Calu3 (cell line): ENCODE data around the gene MS4A5. TPM values are rescaled to one million over a fixed set of nuclear protein-coding genes. Genes with fewer than 3 reads are reported as not detected.

Experiments used
- Bru-seq: library from RNA; stranded (reverse); fragments of 400-500 nt; gene quantifications from one replicate; lab custom pipeline; 2021; lab: Mats Ljungman, UMichigan
- BruChase-seq, 2 experiments: library from RNA; stranded (reverse); fragments of 400-500 nt; gene quantifications; one replicate each; lab custom pipeline; 2021; lab: Mats Ljungman, UMichigan
- BruUV-seq: library from RNA; stranded (reverse); fragments of 400-500 nt; replicated peaks from 2 replicates; lab custom pipeline; 2021; lab: Mats Ljungman, UMichigan
- CTCF ChIA-PET: fragments of 300-600 bp; sonication (Branson Sonifier 250); formaldehyde crosslinking; loops from one replicate; lab custom pipeline; 2022; ENCODE audit warnings: antibody characterized with exemption; lab: Charles Lee
- DNase-seq: peaks from one replicate; pipeline ENCODE4 v3.0.0; 2022
- H3K27ac Mint-ChIP-seq: one replicate; pipeline ENCODE4 v1.8.0; 2022; ENCODE audit warnings: mixed read lengths; ENCODE audit not compliant: unreplicated experiment
- H3K27me3 Mint-ChIP-seq: one replicate; pipeline ENCODE4 v1.8.0; 2022; ENCODE audit warnings: mixed read lengths; ENCODE audit not compliant: unreplicated experiment
- H3K36me3 Mint-ChIP-seq: one replicate; pipeline ENCODE4 v1.8.0; 2022; ENCODE audit warnings: mild to moderate bottlenecking, moderate library complexity, mixed read lengths; ENCODE audit not compliant: insufficient read depth, unreplicated experiment
- H3K4me1 Mint-ChIP-seq: one replicate; pipeline ENCODE4 v1.8.0; 2022; ENCODE audit warnings: mild to moderate bottlenecking, low read depth, mixed read lengths; ENCODE audit not compliant: unreplicated experiment
- H3K4me3 Mint-ChIP-seq: one replicate; pipeline ENCODE4 v1.8.0; 2022; ENCODE audit warnings: mild to moderate bottlenecking, low read depth, moderate library complexity, mixed read lengths; ENCODE audit not compliant: unreplicated experiment
- H3K9me3 Mint-ChIP-seq: one replicate; pipeline ENCODE4 v1.8.0; 2022; ENCODE audit warnings: low read depth, mixed read lengths; ENCODE audit not compliant: unreplicated experiment
- CTCF ChIP-seq: fragments of 200-600 bp; IDR thresholded peaks from one replicate; pipeline ENCODE4 v1.8.0; 2022; ENCODE audit warnings: antibody characterized with exemption; ENCODE audit not compliant: unreplicated experiment
- intact Hi-C: fragments of 100-400 bp; cut with micrococcal nuclease; formaldehyde crosslinking; loops from one replicate; pipeline ENCODE4 v1.10.0; 2022; ENCODE audit not compliant: unreplicated experiment
- long read RNA-seq: library from polyadenylated mRNA; stranded (forward); transcript quantifications from one replicate; pipeline ENCODE4 v2.0.0, GENCODE V29; 2022
- total RNA-seq: library from RNA; stranded (reverse); gene quantifications from 2 replicates; pipeline ENCODE4 v1.2.3, GENCODE V29; 2022

MS4A5 gene
- not detected in 2 replicates for total RNA-seq
- Bru-seq, nascent RNA: percentile 10 among the genes with signal in this experiment
- percentile 8 among the genes with signal in this experiment for BruChase-seq, experiment 1, labeled RNA remaining after a 6-hour chase
- BruChase-seq, experiment 2, labeled RNA remaining after a 2-hour chase: percentile 5 among the genes with signal in this experiment
- long read RNA-seq: 0 reads

- no peak for TF ChIP-seq CTCF
- Mint-ChIP-seq H3K9me3 (no peaks in the 10 kb centered on the region), H3K4me3 (no peak within 1 kb of the TSS), H3K27me3 (peaks cover 20% of the 10 kb centered on the region), H3K27ac (no peak within 1 kb of the TSS), H3K36me3 (no peaks in the 10 kb centered on the region), H3K4me1 (no peaks in the 10 kb centered on the region)
- BruUV-seq: no TSS peak
- DNase-seq: no peak
- intact Hi-C loops: no loop called here
- CTCF ChIA-PET: no interaction called here
These were observed at the start of gene MS4A5 for GRCh38 chr11:60429272-60429671. Gene MS4A5, plus strand, starts transcription at chr11:60429572. Its CDS starts 103 bp downstream, at chr11:60429675.

- Mint-ChIP-seq H3K4me3 (no peak overlapping the region), H3K36me3 (no peaks in the 10 kb centered on the region), H3K4me1 (no peaks in the 10 kb centered on the region), H3K27ac (no peak overlapping the region), H3K9me3 (peaks cover 4% of the 10 kb centered on the region), H3K27me3 (peaks cover 14% of the 10 kb centered on the region)
- no TSS peak for BruUV-seq
- intact Hi-C loops: no loop called here
- no peak for DNase-seq
- TF ChIP-seq CTCF: no peak
- CTCF ChIA-PET: no interaction called here
These were observed 40.0 kb upstream of the MS4A5 start for GRCh38 chr11:60389279-60389910.

- no peak overlapping the region for H3K4me3 Mint-ChIP-seq
- CTCF ChIA-PET: no interaction called here
- peaks cover 14% of the 10 kb centered on the region for H3K27me3 Mint-ChIP-seq
- peaks cover 4% of the 10 kb centered on the region for H3K9me3 Mint-ChIP-seq
- no peaks in the 10 kb centered on the region for H3K36me3 Mint-ChIP-seq
- intact Hi-C loops: no loop called here
- H3K4me1 Mint-ChIP-seq: no peaks in the 10 kb centered on the region
- no peak for TF ChIP-seq CTCF
- no TSS peak for BruUV-seq
- H3K27ac Mint-ChIP-seq: no peak overlapping the region
- DNase-seq: no peak
These were observed 39.0 kb upstream of the MS4A5 start for GRCh38 chr11:60390419-60390818.

- Mint-ChIP-seq H3K27me3 (no peaks in the 10 kb centered on the region), H3K4me1 (no peaks in the 10 kb centered on the region)
- CTCF ChIA-PET: interaction anchor here (1.2 kb wide), 1 partner anchor 29 kb away, joined by 3 read pairs; no protein-coding TSS in a partner anchor
These were observed 37.0 kb upstream of the MS4A5 start for GRCh38 chr11:60392361-60392760.

More at GRCh38 chr11:60392361-60392760, 37.0 kb upstream of the MS4A5 start:
- H3K4me3 Mint-ChIP-seq: no peak overlapping the region
- no peak for TF ChIP-seq CTCF
- H3K27ac Mint-ChIP-seq: no peak overlapping the region
- no peak for DNase-seq
- intact Hi-C loops: no loop called here
- no TSS peak for BruUV-seq
- H3K36me3 Mint-ChIP-seq: no peaks in the 10 kb centered on the region
- no peaks in the 10 kb centered on the region for H3K9me3 Mint-ChIP-seq
